ENCODE measurements around the gene CCDC107. TPM values are rescaled to one million over a fixed set of nuclear protein-coding genes. Genes with fewer than 3 reads are reported as not detected.

CCDC107 gene
- total and polyA plus RNA-seq, 2 experiments from 2014 or later, result 12.1 to 42.2 TPM

DNA sequence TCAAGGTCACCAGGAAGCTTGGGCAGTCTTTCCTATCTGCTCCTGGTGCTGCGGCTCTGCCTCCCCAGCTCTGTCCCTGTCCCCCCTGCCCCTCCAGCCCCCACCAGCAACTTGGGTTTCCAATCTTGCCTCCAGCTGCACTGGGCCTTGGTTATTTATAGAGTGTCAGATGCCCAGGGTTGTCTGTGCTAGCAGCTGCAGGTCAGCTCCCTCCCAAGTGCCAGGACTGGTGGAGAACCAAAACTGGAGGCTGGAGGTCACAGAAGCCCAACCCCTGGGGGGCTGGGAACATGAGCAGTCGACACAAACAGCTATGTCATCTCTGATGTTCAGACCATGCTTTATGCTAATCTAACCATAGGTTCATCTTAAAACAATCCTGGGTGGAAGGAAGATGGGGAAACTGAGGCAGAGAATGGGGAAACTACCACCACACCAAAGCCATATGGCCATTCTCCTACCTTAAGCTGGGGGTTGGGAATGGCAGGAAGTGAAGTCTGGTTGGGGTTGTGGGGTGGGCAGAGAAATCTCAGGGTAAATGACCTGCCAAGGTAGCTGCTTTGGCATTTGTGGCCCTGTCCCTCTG is 30.0 kb downstream of the CCDC107 start:
- TF ChIP-seq EZH2 (IDR thresholded peaks at IDR 0.05; ENCODE audit: borderline replicate concordance) (no peak), EZH2phosphoT487 (IDR thresholded peaks at IDR 0.05; ENCODE audit: low read depth, severe bottlenecking, unreplicated experiment) (no peak)
- TF ChIP-seq, protein P1, sequence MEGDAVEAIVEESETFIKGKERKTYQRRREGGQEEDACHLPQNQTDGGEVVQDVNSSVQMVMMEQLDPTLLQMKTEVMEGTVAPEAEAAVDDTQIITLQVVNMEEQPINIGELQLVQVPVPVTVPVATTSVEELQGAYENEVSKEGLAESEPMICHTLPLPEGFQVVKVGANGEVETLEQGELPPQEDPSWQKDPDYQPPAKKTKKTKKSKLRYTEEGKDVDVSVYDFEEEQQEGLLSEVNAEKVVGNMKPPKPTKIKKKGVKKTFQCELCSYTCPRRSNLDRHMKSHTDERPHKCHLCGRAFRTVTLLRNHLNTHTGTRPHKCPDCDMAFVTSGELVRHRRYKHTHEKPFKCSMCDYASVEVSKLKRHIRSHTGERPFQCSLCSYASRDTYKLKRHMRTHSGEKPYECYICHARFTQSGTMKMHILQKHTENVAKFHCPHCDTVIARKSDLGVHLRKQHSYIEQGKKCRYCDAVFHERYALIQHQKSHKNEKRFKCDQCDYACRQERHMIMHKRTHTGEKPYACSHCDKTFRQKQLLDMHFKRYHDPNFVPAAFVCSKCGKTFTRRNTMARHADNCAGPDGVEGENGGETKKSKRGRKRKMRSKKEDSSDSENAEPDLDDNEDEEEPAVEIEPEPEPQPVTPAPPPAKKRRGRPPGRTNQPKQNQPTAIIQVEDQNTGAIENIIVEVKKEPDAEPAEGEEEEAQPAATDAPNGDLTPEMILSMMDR (IDR thresholded peaks at IDR 0.05; ENCODE audit: poor library complexity), result no peak
- DNase-seq (ENCODE audit: low spot score), result no peak
- Histone ChIP-seq H3K4me2 (peak overlapping the region; percentile 99), H3K4me3 (no peak overlapping the region), H4K20me1 (ENCODE audit: insufficient read depth, poor library complexity, severe bottlenecking) (no peaks in the 10 kb centered on the region), H3K79me2 (peaks cover 3% of the 10 kb centered on the region), H3K27me3 (no peaks in the 10 kb centered on the region), H3K4me1 (ENCODE audit: insufficient read depth) (peaks cover 20% of the 10 kb centered on the region), H3K36me3 (replicated peaks; ENCODE audit: insufficient read depth, low read depth) (no peaks in the 10 kb centered on the region), H3K9me2 (replicated peaks; ENCODE audit: insufficient read depth) (no peaks in the 10 kb centered on the region), H2AFZ (no peak overlapping the region), H3K9me3 (ENCODE audit: low read depth) (no peaks in the 10 kb centered on the region), H3K27ac (peak overlapping the region; percentile 94)
- WGBS (ENCODE audit: low lambda C conversion rate, missing lambda C conversion rate), result 93% methylated on average over 2 of the region's 2 CpGs

DNA sequence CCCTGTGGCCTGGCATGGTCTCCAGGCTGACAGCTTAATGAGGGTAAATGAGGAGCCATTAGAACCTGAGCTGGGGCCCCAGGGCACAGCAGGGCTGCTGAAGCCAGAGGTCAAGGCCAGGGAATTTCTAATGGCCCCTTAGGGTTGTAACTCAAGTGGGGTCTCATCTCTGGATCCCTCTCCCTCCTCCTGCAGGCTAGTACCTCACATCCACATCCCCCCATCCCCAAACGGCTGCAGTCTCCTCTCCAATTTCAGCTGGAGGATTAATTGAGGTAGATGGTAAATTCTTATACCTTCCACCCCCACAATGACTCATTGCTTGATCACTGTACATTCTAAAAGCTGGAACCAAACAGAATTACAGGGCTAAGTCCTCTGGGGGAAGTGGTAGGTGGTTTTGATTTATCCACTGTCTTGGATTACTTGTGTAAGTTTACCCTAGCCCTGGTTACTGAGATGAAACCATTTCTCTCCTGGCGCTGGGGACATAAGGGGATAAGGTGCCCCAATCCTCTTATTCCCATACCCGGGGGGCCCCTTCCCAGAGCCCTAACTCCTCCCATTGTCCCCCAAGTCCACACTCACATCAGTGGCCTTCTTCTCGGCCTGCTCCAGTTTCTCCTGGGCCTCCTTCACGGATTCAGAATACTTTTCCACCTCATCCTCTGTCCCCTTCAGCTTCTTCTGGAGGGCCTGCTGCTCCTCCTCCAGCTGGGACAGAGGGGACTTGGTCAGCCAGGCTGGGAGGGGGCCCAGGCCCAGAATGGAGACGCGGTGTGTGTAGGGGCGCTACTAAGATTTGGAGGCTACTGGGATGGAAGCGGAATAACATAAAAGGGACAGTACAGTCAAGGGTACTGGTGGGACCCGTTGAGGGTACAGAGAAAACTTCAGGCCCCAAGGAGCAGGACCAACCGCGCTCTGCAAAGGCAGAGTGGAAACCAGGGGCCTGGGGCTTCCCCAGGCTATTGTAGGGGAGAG is 30.8 kb downstream of the CCDC107 start:
- 46% methylated on average over 12 of the region's 12 CpGs for WGBS (ENCODE audit: low lambda C conversion rate, missing lambda C conversion rate)
- Histone ChIP-seq H3K4me2 (peak overlapping the region; percentile 99), H3K79me2 (peaks cover 3% of the 10 kb centered on the region), H3K9me3 (ENCODE audit: low read depth) (no peaks in the 10 kb centered on the region), H3K4me3 (peak overlapping the region; percentile 90), H3K4me1 (ENCODE audit: insufficient read depth) (peaks cover 20% of the 10 kb centered on the region), H3K36me3 (replicated peaks; ENCODE audit: insufficient read depth, low read depth) (no peaks in the 10 kb centered on the region), H3K27ac (peak overlapping the region; percentile 94), H2AFZ (peak overlapping the region; percentile 94), H4K20me1 (ENCODE audit: insufficient read depth, poor library complexity, severe bottlenecking) (no peaks in the 10 kb centered on the region), H3K9me2 (replicated peaks; ENCODE audit: insufficient read depth) (no peaks in the 10 kb centered on the region), H3K27me3 (no peaks in the 10 kb centered on the region)
- no peak for TF ChIP-seq EZH2phosphoT487 (IDR thresholded peaks at IDR 0.05; ENCODE audit: low read depth, severe bottlenecking, unreplicated experiment)
- no peak for TF ChIP-seq EZH2 (IDR thresholded peaks at IDR 0.05; ENCODE audit: borderline replicate concordance)
- TF ChIP-seq, protein P1 (IDR thresholded peaks at IDR 0.05; ENCODE audit: poor library complexity), result no peak
- peak; percentile 48 for DNase-seq (ENCODE audit: low spot score)

DNA sequence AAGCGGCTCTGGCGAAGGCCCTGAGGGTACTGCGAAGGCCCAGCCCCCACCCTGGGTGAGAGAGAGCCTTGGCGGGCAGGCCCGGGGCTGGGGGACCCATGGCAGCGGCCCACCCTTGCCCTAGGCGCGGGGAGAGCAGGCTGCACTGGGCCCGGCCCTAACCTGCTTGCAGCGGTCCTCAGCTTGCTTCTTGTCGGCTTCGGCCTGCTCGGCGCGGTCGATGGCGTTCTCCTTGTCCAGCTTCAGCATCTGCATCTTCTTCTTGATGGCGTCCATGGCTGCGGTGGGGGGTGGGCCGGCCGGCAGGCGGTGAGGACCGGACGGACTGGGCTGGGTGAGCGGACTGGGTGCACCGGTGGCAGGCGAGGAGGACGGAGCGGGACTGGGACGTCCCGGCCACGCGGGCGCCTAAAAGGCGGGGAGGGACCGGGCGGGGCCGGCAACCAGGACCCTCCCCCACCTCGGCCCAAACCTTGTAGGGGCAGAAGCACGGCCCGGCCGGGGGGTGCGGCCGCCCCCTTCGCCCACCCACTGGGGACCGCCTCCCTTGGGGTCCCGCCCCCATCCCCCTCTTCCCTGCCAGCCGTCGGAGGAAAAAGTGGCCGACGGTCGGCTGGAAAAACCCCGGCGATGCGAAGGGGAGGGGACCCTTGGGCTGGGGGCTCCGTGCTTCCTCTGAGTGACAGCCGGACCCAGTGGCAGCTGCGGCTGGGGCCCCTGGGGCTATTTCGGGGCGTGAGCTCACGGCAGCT is 31.6 kb downstream of the CCDC107 start, which contains the start of gene TPM2:
TPM2 (minus strand) TSS at position 384 of the 752 bp plus-strand sequence; CDS start at position 276, 108 bp downstream.
- Histone ChIP-seq H3K4me3 (peak within 1 kb of the TSS; percentile 90), H3K27ac (peak within 1 kb of the TSS; percentile 94), H3K79me2 (peaks cover 3% of the 10 kb centered on the region), H3K4me2 (peak within 1 kb of the TSS; percentile 99), H2AFZ (peak within 1 kb of the TSS; percentile 94), H3K9me3 (ENCODE audit: low read depth) (no peaks in the 10 kb centered on the region), H3K4me1 (ENCODE audit: insufficient read depth) (peaks cover 20% of the 10 kb centered on the region), H3K9me2 (replicated peaks; ENCODE audit: insufficient read depth) (no peaks in the 10 kb centered on the region), H3K36me3 (replicated peaks; ENCODE audit: insufficient read depth, low read depth) (no peaks in the 10 kb centered on the region), H3K27me3 (no peaks in the 10 kb centered on the region), H4K20me1 (ENCODE audit: insufficient read depth, poor library complexity, severe bottlenecking) (no peaks in the 10 kb centered on the region)
- TF ChIP-seq EZH2 (IDR thresholded peaks at IDR 0.05; ENCODE audit: borderline replicate concordance) (no peak), EZH2phosphoT487 (IDR thresholded peaks at IDR 0.05; ENCODE audit: low read depth, severe bottlenecking, unreplicated experiment) (no peak)
- TF ChIP-seq, protein P1 (IDR thresholded peaks at IDR 0.05; ENCODE audit: poor library complexity), result no peak
- 13% methylated on average over 31 of the region's 61 CpGs for WGBS (ENCODE audit: low lambda C conversion rate, missing lambda C conversion rate)
- DNase-seq (ENCODE audit: low spot score), result peak; percentile 60

Data from hepatocyte (in vitro differentiated cells).